ENCODE data around the gene GLRA3.

The GLRA3 gene

DNA sequence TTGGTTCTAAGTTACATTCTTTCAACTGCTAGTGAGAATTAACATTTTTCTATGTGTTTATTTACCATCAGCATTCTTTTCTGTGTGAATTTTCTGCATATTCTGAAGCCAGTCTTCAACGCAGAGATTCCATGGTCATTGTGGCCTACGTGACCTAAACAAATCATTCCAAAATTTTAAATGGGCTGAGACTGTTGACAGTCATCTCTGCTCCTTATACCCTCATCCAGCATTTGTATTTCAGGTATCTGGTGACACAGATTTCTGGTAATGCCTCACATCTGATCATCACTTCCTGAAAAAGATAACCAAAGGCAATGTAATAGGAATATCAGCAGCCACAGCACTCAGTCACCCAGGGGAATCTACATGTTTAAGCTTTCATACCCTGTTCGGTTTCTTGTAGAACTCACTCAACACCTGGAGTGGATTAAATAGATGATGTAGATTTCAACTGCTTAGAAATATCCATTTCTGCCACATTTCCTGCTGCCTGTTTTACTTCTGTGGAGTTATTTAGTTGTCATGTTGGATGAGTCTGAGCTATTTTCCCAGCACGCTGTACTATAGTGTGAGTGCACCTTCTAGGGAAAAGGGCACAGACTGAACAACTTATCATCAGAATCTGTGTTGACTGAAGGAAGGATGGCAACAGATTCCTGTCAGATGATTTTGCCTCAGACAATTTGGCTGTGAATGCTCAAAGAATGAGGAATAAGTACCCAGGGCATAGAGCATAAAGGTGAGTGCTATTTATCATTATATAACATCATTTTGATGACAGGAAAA lies 233.7 kb downstream of the GLRA3 start:
- DNase-seq (ENCODE audit: low read depth): no peak

DNA sequence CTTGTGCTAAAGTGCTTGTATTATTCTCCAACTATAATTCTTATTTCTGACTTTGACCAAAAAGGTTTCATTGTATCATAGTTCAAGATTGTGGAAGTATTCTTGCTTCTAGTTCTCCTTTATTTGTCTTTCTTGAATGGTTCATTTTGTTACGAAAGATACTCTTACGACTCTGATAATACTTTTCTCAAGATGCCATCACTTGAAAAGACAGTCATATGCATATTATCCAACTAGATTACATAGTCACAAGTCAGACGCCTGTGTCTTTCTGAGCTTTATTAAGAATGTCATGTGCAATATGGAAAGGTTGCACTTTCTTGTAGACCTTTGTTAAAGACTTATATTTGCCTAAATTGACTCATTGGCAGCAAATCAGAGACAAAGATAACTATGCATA lies 235.3 kb downstream of the GLRA3 start:
- DNase-seq (ENCODE audit: low read depth): no peak

DNA sequence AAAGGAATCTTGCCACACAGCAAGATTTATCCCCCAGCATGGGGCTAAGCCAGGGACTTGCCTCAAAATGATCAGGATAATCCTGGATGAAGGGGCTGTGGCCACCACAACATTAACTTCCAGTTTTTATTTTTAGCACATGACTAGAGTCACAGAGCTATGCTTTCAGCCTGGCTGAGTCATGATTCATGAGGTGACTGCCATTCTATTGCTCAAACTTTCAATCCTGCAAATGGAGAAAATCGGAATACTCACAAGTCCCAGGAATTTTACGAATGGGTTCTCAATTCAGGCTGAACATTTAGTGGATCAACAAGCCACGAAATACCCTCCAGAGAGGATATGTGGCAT lies 236.1 kb downstream of the GLRA3 start:
- DNase-seq (ENCODE audit: low read depth): no peak

DNA sequence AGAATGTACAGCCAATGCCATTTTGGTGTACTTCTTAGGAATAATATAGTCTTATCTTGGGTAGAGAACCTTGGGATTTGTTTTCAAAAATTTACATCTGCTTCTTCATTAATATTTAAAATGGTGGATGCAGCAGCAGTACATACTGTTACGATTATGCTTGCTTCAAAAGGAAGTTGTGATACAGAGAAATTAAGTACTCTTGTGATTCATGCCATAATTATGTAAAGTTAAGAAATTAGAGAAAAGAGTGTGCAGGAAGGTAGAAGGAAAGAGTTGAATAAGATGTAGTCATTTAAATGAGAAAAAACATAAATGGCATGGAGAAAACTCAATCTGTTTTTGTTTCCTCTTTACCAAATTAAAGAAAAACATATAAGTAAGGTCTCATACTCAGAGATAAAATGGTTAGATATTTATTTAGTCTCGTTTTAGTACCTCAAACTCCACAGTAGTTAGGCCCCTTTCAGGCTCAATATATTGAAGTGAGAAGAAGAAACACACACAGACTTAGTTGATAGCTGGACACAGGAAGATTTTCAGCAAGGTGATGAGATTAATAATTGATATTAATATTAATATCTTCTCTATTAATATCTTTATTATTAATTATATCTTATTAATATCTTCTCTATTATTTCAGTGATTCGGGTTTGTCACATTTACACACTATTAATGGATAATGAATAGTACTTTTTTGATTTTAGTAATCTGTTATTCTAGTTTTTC lies 236.6 kb downstream of the GLRA3 start:
- DNase-seq (ENCODE audit: low read depth): no peak

DNA sequence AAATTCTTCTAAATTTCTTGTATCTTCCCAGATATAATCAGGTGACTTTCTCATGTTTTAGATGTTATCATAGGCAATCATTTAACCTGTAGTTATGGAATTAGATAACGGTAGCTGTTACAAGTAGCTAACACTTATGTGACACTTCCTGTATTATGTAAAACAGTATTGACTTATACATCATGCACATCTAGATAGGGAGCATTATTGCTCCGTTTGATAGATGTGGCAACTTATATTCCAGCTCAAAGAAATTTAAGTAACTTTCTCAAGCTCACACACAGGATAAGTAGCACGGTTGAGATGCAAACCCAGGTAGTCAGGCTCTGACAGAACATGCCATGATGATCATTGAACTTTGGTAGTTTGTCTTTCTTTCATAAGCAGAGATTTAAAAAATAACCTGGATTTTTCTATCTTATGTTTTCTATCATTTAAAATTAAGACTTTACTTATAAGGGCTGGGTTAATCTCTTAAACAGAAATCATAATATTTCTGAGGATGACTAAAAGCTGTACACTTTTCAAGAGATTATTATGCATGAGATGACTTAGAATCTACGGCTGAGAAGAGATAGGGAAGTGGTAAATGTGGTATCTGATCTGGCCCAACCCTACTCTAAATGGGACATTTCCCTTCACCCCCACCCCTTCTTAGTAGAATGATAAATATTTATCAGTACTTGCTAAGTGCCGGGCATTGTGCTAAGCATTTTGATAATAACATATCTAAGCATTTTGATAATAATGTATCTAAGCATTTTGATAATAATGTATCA lies 237.6 kb downstream of the GLRA3 start:
- DNase-seq (ENCODE audit: low read depth): no peak

DNA sequence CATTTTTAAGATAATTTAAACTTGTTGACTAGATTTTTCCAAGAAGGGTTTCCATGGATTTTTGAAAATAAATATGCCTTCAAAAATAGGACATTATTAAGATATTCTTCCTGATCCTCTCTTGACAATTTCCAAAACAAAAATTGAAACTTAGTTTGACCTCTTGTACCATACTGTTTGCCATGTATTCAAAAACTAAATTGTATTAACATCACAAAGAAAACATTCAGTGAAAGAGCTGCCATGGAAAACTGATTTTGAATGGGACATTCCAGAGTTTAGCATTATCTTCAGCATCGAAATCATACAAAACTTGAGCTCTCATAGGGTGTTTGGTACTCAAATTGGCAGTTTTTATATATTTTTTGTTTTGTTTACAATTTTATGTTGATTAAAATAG lies 238.7 kb downstream of the GLRA3 start:
- DNase-seq (ENCODE audit: low read depth): no peak
